Embryonic facial prominence (tissue), 1 donor: ENCODE data around the gene REC114.
"Not testable (repeated sequence)": the region's sequence is repeated elsewhere in the genome, so short reads cannot be mapped to it uniquely, and the experiment has no call there.

Experiments
- DNase-seq: peaks from one replicate; pipeline ENCODE4 v3.0.0-alpha.2; 2016; ENCODE audit errors: extremely low spot score

The REC114 gene

GRCh38 chr15:73575636-73576247, 132.8 kb downstream of the REC114 start:
- no peak for DNase-seq

GRCh38 chr15:73577593-73577992, 134.6 kb downstream of the REC114 start:
- DNase-seq: not testable (repeated sequence)

GRCh38 chr15:73578026-73578425, 135.1 kb downstream of the REC114 start:
- DNase-seq: no peak

- no peak for DNase-seq
Measured at GRCh38 chr15:73582851-73583379, 140.0 kb downstream of the REC114 start.

- no peak for DNase-seq
Measured at GRCh38 chr15:73583544-73583943, 140.6 kb downstream of the REC114 start.

- DNase-seq: no peak
Measured at GRCh38 chr15:73584699-73585420, 141.9 kb downstream of the REC114 start.

GRCh38 chr15:73585871-73586654, 143.1 kb downstream of the REC114 start:
- DNase-seq: no peak

- DNase-seq: no peak
Measured at GRCh38 chr15:73589766-73590165, 146.8 kb downstream of the REC114 start.

GRCh38 chr15:73590263-73590662, 147.3 kb downstream of the REC114 start:
- no peak for DNase-seq

GRCh38 chr15:73593304-73594074, 150.5 kb downstream of the REC114 start:
- DNase-seq: no peak

- no peak for DNase-seq
Measured at GRCh38 chr15:73594109-73594508, 151.1 kb downstream of the REC114 start.

- DNase-seq: no peak
Measured at GRCh38 chr15:73596174-73596573, 153.2 kb downstream of the REC114 start.

- DNase-seq: no peak
Measured at GRCh38 chr15:73597036-73597638, 154.2 kb downstream of the REC114 start.

- DNase-seq: no peak
Measured at GRCh38 chr15:73598530-73599160, 155.7 kb downstream of the REC114 start.

- DNase-seq: no peak
Measured at GRCh38 chr15:73599934-73600333, 157.0 kb downstream of the REC114 start.

- DNase-seq: no peak
Measured at GRCh38 chr15:73600413-73601335, 157.7 kb downstream of the REC114 start.

- DNase-seq: peak; percentile 11
Measured at GRCh38 chr15:73601451-73602445, 158.8 kb downstream of the REC114 start.

- no peak for DNase-seq
Measured at GRCh38 chr15:73602446-73602843, 159.5 kb downstream of the REC114 start.
